HepG2 (cell line): ENCODE data around the gene BYSL. TPM values are rescaled to one million over a fixed set of nuclear protein-coding genes. Genes with fewer than 3 reads are reported as not detected.

Experiments
- ARNT ChIP-seq: fragments of 450-650 bp; IDR thresholded peaks from 2 replicates; pipeline ENCODE4 v1.6.1; 2017
- DR1 ChIP-seq: sonication (generic); formaldehyde crosslinking; IDR thresholded peaks from 2 replicates; pipeline ENCODE4 v1.8.0; 2021; ENCODE audit warnings: mild to moderate bottlenecking, missing genetic modification reagents, inconsistent platforms
- KAT7 ChIP-seq: IDR thresholded peaks from 2 replicates; pipeline ENCODE4 v1.6.1; 2018; ENCODE audit warnings: borderline replicate concordance, missing compliant biosample characterization
- KAT8 ChIP-seq: IDR thresholded peaks from 2 replicates; pipeline ENCODE4 v1.6.1; 2016; ENCODE audit warnings: missing genetic modification reagents, missing compliant biosample characterization
- MIER3 ChIP-seq: IDR thresholded peaks from 2 replicates; pipeline ENCODE4 v1.6.1; 2016; ENCODE audit warnings: missing compliant biosample characterization, borderline replicate concordance
- RBAK ChIP-seq: sonication (generic); formaldehyde crosslinking; IDR thresholded peaks from 2 replicates; pipeline ENCODE4 v1.5.1; 2020; ENCODE audit warnings: mild to moderate bottlenecking, missing genetic modification reagents
- WIZ ChIP-seq: sonication (generic); formaldehyde crosslinking; IDR thresholded peaks from 2 replicates; pipeline ENCODE4 v1.5.1; 2020; ENCODE audit warnings: mild to moderate bottlenecking, missing genetic modification reagents
- ZNF124 ChIP-seq: sonication (generic); formaldehyde crosslinking; IDR thresholded peaks from 2 replicates; pipeline ENCODE4 v1.4.0; 2020; ENCODE audit warnings: missing genetic modification reagents
- ZNF383 ChIP-seq: sonication (generic); formaldehyde crosslinking; IDR thresholded peaks from 2 replicates; pipeline ENCODE4 v1.4.0; 2020; ENCODE audit warnings: missing genetic modification reagents, mild to moderate bottlenecking, borderline replicate concordance
- ZNF431 ChIP-seq: sonication (generic); formaldehyde crosslinking; IDR thresholded peaks from 2 replicates; pipeline ENCODE4 v1.9.0; 2022; ENCODE audit warnings: missing genetic modification reagents, low read depth, mild to moderate bottlenecking, borderline replicate concordance
- ZNF674 ChIP-seq: sonication (generic); formaldehyde crosslinking; IDR thresholded peaks from 2 replicates; pipeline ENCODE4 v1.5.0; 2020; ENCODE audit warnings: low read depth, mild to moderate bottlenecking, missing genetic modification reagents
- ZNF737 ChIP-seq: sonication (generic); formaldehyde crosslinking; IDR thresholded peaks from 2 replicates; pipeline ENCODE4 v1.5.0; 2020; ENCODE audit warnings: missing genetic modification reagents, mild to moderate bottlenecking, borderline replicate concordance
- ZNF841 ChIP-seq: sonication (generic); formaldehyde crosslinking; IDR thresholded peaks from 2 replicates; pipeline ENCODE4 v1.8.1; 2023; ENCODE audit warnings: missing genetic modification reagents, borderline replicate concordance
- polyA plus RNA-seq, 8 experiments: library from polyadenylated mRNA; depleted of rRNA in 3 of 8; stranded (reverse) in 7 of 8; unstranded in 1 of 8; fragments of >200 nt; fragmentation: Illumina TruSeq in 4 of 8; extraction: Trizol in 4 of 8; gene quantifications; 2 replicates each; pipeline versions ENCODE4 v1.2.1 to v1.2.3, GENCODE V29; 2011 to 2016; ENCODE audit warnings: low read depth in 4 of 8, missing spikeins in 1 of 8, mixed read lengths in 1 of 8; ENCODE audit not compliant: insufficient read depth in 1 of 8
- total RNA-seq, 5 experiments: library from RNA; depleted of rRNA; stranded (reverse); fragments of >200 nt; fragmentation: Illumina TruSeq; extraction: Trizol; gene quantifications; 2 replicates each; pipeline ENCODE4 v1.2.3, GENCODE V29; 2016; ENCODE audit warnings: low read depth in 1 of 5
- TF ChIP-seq, protein P1 (sequence below): sonication (generic); formaldehyde crosslinking; IDR thresholded peaks from 2 replicates; pipeline ENCODE4 v1.4.0; 2020; ENCODE audit warnings: missing genetic modification reagents, borderline replicate concordance
- TF ChIP-seq, protein P2 (sequence below): sonication (generic); formaldehyde crosslinking; IDR thresholded peaks from 2 replicates; pipeline ENCODE4 v1.9.0; 2021; ENCODE audit warnings: mild to moderate bottlenecking, missing genetic modification reagents
- TF ChIP-seq, protein P3 (sequence below): sonication (generic); formaldehyde crosslinking; IDR thresholded peaks from 2 replicates; pipeline ENCODE4 v1.5.1; 2020; ENCODE audit warnings: mild to moderate bottlenecking, moderate library complexity, missing genetic modification reagents
- TF ChIP-seq, protein P4 (sequence below): sonication (generic); formaldehyde crosslinking; IDR thresholded peaks from 2 replicates; pipeline ENCODE4 v1.4.0; 2020; ENCODE audit warnings: mild to moderate bottlenecking, missing genetic modification reagents

Gene BYSL
- total and polyA plus RNA-seq, 2 of the 13 experiments (the other 11 are each of a cell fraction or from before 2014, with no cell fraction given): 27.9 to 28.6 TPM

DNA sequence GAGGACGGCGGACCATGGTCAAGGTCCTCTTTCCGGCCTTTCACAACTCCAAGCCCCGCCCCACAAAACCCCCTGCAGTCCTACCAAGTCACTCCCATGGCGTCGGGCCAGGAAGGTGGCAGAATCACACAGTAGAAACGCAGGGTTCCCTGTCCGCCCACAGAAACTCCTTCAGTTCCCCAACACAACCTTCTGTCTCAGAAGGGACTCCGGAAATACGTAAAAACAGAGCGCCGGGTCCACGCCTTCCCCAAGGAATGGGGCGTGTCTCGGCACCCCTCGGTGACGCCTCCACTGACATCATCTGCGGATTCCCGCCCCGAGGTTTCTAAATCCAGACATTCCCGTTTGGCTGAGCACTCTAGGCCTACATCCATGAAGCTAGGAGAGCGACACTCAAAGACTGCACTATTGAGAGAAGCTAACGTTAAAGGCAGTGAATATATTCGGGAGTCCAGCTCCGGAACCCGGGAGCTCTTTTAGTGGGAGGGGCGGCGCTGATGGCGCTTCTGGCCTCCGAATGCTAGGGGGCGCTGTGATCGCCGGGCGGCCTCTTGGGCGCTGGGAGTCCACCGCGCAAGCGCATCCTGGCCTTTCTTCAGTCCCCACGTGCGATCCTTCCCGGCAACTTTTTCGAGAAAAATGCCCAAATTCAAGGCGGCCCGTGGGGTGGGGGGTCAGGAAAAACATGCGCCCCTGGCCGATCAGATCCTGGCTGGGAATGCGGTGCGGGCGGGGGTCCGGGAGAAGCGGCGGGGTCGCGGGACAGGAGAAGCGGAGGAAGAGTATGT, at the start of gene BYSL, which contains the start of gene MED20 (continued):
- TF ChIP-seq, protein P1, sequence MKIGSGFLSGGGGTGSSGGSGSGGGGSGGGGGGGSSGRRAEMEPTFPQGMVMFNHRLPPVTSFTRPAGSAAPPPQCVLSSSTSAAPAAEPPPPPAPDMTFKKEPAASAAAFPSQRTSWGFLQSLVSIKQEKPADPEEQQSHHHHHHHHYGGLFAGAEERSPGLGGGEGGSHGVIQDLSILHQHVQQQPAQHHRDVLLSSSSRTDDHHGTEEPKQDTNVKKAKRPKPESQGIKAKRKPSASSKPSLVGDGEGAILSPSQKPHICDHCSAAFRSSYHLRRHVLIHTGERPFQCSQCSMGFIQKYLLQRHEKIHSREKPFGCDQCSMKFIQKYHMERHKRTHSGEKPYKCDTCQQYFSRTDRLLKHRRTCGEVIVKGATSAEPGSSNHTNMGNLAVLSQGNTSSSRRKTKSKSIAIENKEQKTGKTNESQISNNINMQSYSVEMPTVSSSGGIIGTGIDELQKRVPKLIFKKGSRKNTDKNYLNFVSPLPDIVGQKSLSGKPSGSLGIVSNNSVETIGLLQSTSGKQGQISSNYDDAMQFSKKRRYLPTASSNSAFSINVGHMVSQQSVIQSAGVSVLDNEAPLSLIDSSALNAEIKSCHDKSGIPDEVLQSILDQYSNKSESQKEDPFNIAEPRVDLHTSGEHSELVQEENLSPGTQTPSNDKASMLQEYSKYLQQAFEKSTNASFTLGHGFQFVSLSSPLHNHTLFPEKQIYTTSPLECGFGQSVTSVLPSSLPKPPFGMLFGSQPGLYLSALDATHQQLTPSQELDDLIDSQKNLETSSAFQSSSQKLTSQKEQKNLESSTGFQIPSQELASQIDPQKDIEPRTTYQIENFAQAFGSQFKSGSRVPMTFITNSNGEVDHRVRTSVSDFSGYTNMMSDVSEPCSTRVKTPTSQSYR (CRISPR knock-in tag): 0 out of 2 replicates have a peak, but pooled peaks have one; percentile 10
- TF ChIP-seq, protein P2, sequence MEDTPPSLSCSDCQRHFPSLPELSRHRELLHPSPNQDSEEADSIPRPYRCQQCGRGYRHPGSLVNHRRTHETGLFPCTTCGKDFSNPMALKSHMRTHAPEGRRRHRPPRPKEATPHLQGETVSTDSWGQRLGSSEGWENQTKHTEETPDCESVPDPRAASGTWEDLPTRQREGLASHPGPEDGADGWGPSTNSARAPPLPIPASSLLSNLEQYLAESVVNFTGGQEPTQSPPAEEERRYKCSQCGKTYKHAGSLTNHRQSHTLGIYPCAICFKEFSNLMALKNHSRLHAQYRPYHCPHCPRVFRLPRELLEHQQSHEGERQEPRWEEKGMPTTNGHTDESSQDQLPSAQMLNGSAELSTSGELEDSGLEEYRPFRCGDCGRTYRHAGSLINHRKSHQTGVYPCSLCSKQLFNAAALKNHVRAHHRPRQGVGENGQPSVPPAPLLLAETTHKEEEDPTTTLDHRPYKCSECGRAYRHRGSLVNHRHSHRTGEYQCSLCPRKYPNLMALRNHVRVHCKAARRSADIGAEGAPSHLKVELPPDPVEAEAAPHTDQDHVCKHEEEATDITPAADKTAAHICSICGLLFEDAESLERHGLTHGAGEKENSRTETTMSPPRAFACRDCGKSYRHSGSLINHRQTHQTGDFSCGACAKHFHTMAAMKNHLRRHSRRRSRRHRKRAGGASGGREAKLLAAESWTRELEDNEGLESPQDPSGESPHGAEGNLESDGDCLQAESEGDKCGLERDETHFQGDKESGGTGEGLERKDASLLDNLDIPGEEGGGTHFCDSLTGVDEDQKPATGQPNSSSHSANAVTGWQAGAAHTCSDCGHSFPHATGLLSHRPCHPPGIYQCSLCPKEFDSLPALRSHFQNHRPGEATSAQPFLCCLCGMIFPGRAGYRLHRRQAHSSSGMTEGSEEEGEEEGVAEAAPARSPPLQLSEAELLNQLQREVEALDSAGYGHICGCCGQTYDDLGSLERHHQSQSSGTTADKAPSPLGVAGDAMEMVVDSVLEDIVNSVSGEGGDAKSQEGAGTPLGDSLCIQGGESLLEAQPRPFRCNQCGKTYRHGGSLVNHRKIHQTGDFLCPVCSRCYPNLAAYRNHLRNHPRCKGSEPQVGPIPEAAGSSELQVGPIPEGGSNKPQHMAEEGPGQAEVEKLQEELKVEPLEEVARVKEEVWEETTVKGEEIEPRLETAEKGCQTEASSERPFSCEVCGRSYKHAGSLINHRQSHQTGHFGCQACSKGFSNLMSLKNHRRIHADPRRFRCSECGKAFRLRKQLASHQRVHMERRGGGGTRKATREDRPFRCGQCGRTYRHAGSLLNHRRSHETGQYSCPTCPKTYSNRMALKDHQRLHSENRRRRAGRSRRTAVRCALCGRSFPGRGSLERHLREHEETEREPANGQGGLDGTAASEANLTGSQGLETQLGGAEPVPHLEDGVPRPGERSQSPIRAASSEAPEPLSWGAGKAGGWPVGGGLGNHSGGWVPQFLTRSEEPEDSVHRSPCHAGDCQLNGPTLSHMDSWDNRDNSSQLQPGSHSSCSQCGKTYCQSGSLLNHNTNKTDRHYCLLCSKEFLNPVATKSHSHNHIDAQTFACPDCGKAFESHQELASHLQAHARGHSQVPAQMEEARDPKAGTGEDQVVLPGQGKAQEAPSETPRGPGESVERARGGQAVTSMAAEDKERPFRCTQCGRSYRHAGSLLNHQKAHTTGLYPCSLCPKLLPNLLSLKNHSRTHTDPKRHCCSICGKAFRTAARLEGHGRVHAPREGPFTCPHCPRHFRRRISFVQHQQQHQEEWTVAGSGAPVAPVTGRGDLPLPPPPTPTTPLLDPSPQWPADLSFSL (CRISPR knock-in tag): no peak
- TF ChIP-seq ZNF124 (CRISPR knock-in tag): peak; percentile 91
- 0 out of 2 replicates have a peak, but pooled peaks have one; percentile 54 for TF ChIP-seq ZNF383 (CRISPR knock-in tag)
- TF ChIP-seq, protein P3, sequence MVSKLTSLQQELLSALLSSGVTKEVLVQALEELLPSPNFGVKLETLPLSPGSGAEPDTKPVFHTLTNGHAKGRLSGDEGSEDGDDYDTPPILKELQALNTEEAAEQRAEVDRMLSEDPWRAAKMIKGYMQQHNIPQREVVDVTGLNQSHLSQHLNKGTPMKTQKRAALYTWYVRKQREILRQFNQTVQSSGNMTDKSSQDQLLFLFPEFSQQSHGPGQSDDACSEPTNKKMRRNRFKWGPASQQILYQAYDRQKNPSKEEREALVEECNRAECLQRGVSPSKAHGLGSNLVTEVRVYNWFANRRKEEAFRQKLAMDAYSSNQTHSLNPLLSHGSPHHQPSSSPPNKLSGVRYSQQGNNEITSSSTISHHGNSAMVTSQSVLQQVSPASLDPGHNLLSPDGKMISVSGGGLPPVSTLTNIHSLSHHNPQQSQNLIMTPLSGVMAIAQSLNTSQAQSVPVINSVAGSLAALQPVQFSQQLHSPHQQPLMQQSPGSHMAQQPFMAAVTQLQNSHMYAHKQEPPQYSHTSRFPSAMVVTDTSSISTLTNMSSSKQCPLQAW (CRISPR knock-in tag): peak; percentile 92
- TF ChIP-seq KAT8 (CRISPR knock-in tag): peak; percentile 99
- TF ChIP-seq DR1: peak; percentile 81
- TF ChIP-seq WIZ (CRISPR knock-in tag): peak; percentile 71; the same call in 1 of the 2 replicates
- TF ChIP-seq ZNF841 (CRISPR knock-in tag): no peak
- no peak for TF ChIP-seq ZNF674 (CRISPR knock-in tag)
- peak; percentile 71; the same call in 1 of the 2 replicates for TF ChIP-seq KAT7 (CRISPR knock-in tag)
- peak; percentile 91; the same call in 1 of the 2 replicates for TF ChIP-seq MIER3 (CRISPR knock-in tag)
- TF ChIP-seq, protein P4, sequence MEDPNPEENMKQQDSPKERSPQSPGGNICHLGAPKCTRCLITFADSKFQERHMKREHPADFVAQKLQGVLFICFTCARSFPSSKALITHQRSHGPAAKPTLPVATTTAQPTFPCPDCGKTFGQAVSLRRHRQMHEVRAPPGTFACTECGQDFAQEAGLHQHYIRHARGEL (CRISPR knock-in tag): no peak
- no peak; the same call in 1 of the 2 replicates for TF ChIP-seq ZNF431
- no peak for TF ChIP-seq ARNT
- TF ChIP-seq RBAK (CRISPR knock-in tag): no peak
- TF ChIP-seq ZNF737 (CRISPR knock-in tag): peak; percentile 71; the same call in 1 of the 2 replicates
